Caco-2 (cell line): ENCODE measurements around the gene HCST. TPM values are rescaled to one million over a fixed set of nuclear protein-coding genes. Genes with fewer than 3 reads are reported as not detected.

Source experiments
- BruUV-seq: library from RNA; stranded (reverse); fragments of 400-500 nt; replicated peaks from 2 replicates; lab custom pipeline; 2021; lab: Mats Ljungman, UMichigan
- CTCF ChIA-PET: fragments of 300-600 bp; sonication (Branson Sonifier 250); formaldehyde crosslinking; loops from one replicate; lab custom pipeline; 2022; ENCODE audit warnings: antibody characterized with exemption; lab: Charles Lee
- POLR2A ChIA-PET: fragments of 300-600 bp; sonication (Branson Sonifier 250); formaldehyde crosslinking; loops from one replicate; lab custom pipeline; 2022; ENCODE audit warnings: antibody characterized with exemption; lab: Charles Lee
- DNase-seq, 2 experiments: peaks; one replicate each; pipeline versions ENCODE4 v3.0.0 to v3.0.0-alpha.2; 2020 to 2022
- H3K27me3 ChIP-seq: replicated peaks from 2 replicates; pipeline ENCODE4 v1.6.0; 2011; ENCODE audit warnings: low read length; ENCODE audit not compliant: control insufficient read depth, insufficient read depth
- H3K36me3 ChIP-seq: 2 replicates; pipeline ENCODE4 v1.5.1; 2011; ENCODE audit warnings: low read length; ENCODE audit not compliant: control insufficient read depth, insufficient read depth
- H3K4me1 ChIP-seq: fragments of 250-450 bp; sonication (Bioruptor Pico); 2 replicates; pipeline ENCODE4 v1.5.1; 2020; ENCODE audit warnings: mild to moderate bottlenecking
- H3K4me3 ChIP-seq: 2 replicates; pipeline ENCODE4 v1.5.1; 2011; ENCODE audit warnings: low read depth, mild to moderate bottlenecking, control low read depth, low read length
- H3K9me3 ChIP-seq: fragments of 250-450 bp; sonication (Bioruptor Pico); 2 replicates; pipeline ENCODE4 v1.5.1; 2020; ENCODE audit warnings: mild to moderate bottlenecking, moderate library complexity
- H3K27ac Mint-ChIP-seq: one replicate; pipeline ENCODE4 v1.8.0; 2022; ENCODE audit warnings: mixed read lengths; ENCODE audit not compliant: unreplicated experiment
- H3K27me3 Mint-ChIP-seq: one replicate; pipeline ENCODE4 v1.8.0; 2022; ENCODE audit warnings: mixed read lengths; ENCODE audit not compliant: insufficient read depth, unreplicated experiment
- H3K36me3 Mint-ChIP-seq: one replicate; pipeline ENCODE4 v1.8.0; 2022; ENCODE audit warnings: mild to moderate bottlenecking, mixed read lengths; ENCODE audit not compliant: insufficient read depth, unreplicated experiment
- H3K4me1 Mint-ChIP-seq: one replicate; pipeline ENCODE4 v1.8.0; 2022; ENCODE audit warnings: low read depth, mixed read lengths; ENCODE audit not compliant: unreplicated experiment
- H3K4me3 Mint-ChIP-seq: one replicate; pipeline ENCODE4 v1.8.0; 2022; ENCODE audit warnings: mild to moderate bottlenecking, moderate library complexity, mixed read lengths; ENCODE audit not compliant: unreplicated experiment
- H3K9me3 Mint-ChIP-seq: one replicate; pipeline ENCODE4 v1.8.0; 2022; ENCODE audit warnings: mixed read lengths; ENCODE audit not compliant: unreplicated experiment
- CTCF ChIP-seq, 2 experiments: fragments of 200-600 bp in 1 of 2; IDR thresholded peaks; 1 replicate in 1 of 2; 2 replicates in 1 of 2; pipeline versions ENCODE4 v1.5.1 to v1.8.0; 2011 to 2022; ENCODE audit warnings: antibody characterized with exemption in 1 of 2, control low read depth in 1 of 2, inconsistent platforms in 1 of 2, low read depth in 1 of 2, low read length in 1 of 2, mild to moderate bottlenecking in 1 of 2, moderate library complexity in 1 of 2; ENCODE audit not compliant: insufficient read depth in 1 of 2, severe bottlenecking in 1 of 2, unreplicated experiment in 1 of 2
- intact Hi-C: fragments of 100-400 bp; cut with micrococcal nuclease; formaldehyde crosslinking; loops from one replicate; pipeline ENCODE4 v1.10.0; 2022; ENCODE audit not compliant: unreplicated experiment
- total RNA-seq: library from RNA; stranded (reverse); gene quantifications from 2 replicates; pipeline ENCODE4 v1.2.3, GENCODE V29; 2022

HCST gene
- total RNA-seq, 1 experiment from 2014 or later = not detected

GRCh38 chr19:35860436-35860817, 41.9 kb upstream of the HCST start:
- no peaks in the 10 kb centered on the region; the same call in 1 of the 2 replicates for H3K27me3 ChIP-seq
- H3K4me1 ChIP-seq = peaks cover 17% of the 10 kb centered on the region
- H3K4me3 ChIP-seq = no peak overlapping the region
- H3K36me3 Mint-ChIP-seq = peaks cover 7% of the 10 kb centered on the region
- no peaks in the 10 kb centered on the region for H3K9me3 ChIP-seq
- ChIA-PET CTCF (interaction anchor here (0.6 to 0.7 kb wide), 2 partner anchors 9 to 40 kb away, joined by 5 read pairs; no protein-coding TSS in a partner anchor), POLR2A (no interaction called here)
- H3K9me3 Mint-ChIP-seq = no peaks in the 10 kb centered on the region
- peaks cover 9% of the 10 kb centered on the region for H3K27me3 Mint-ChIP-seq
- no peak for TF ChIP-seq CTCF (IDR thresholded peaks at IDR 0.05; ENCODE audit: insufficient read depth in 1 of 2, low read depth in 1 of 2, low read length in 1 of 2, severe bottlenecking in 1 of 2, unreplicated experiment in 1 of 2)
- no peaks in the 10 kb centered on the region for H3K36me3 ChIP-seq
- DNase-seq = no peak
- peaks cover 9% of the 10 kb centered on the region for H3K4me1 Mint-ChIP-seq
- H3K4me3 Mint-ChIP-seq = no peak overlapping the region
- intact Hi-C loops = no loop called here
- no TSS peak for BruUV-seq
- no peak overlapping the region for H3K27ac Mint-ChIP-seq

- TF ChIP-seq CTCF (IDR thresholded peaks at IDR 0.05; ENCODE audit: insufficient read depth in 1 of 2, low read depth in 1 of 2, low read length in 1 of 2, severe bottlenecking in 1 of 2, unreplicated experiment in 1 of 2) = no peak
- peaks cover 9% of the 10 kb centered on the region for H3K4me1 Mint-ChIP-seq
- POLR2A ChIA-PET = no interaction called here
- peaks cover 7% of the 10 kb centered on the region for H3K36me3 Mint-ChIP-seq
- Histone ChIP-seq H3K9me3 (no peaks in the 10 kb centered on the region), H3K27me3 (no peaks in the 10 kb centered on the region; the same call in 1 of the 2 replicates), H3K36me3 (no peaks in the 10 kb centered on the region), H3K4me1 (peaks cover 13% of the 10 kb centered on the region), H3K4me3 (no peak overlapping the region)
- intact Hi-C loops = no loop called here
- peak; percentile 70 to 81 for DNase-seq
- H3K4me3 Mint-ChIP-seq = peak overlapping the region; percentile 65
- H3K27me3 Mint-ChIP-seq = peaks cover 15% of the 10 kb centered on the region
- H3K9me3 Mint-ChIP-seq = no peaks in the 10 kb centered on the region
- CTCF ChIA-PET = interaction anchor here (0.6 to 0.7 kb wide), 2 partner anchors 9 to 41 kb away, joined by 3 to 5 read pairs; partner anchors contain the start of gene NPHS1
- BruUV-seq = no TSS peak
- H3K27ac Mint-ChIP-seq = no peak overlapping the region
These were observed 41.3 kb upstream of the HCST start for GRCh38 chr19:35860818-35861639.

- DNase-seq = no peak
- no peak overlapping the region for H3K4me3 ChIP-seq
- H3K4me1 Mint-ChIP-seq = peaks cover 9% of the 10 kb centered on the region
- TF ChIP-seq CTCF (IDR thresholded peaks at IDR 0.05; ENCODE audit: insufficient read depth in 1 of 2, low read depth in 1 of 2, low read length in 1 of 2, severe bottlenecking in 1 of 2, unreplicated experiment in 1 of 2) = no peak
- no peak overlapping the region for H3K27ac Mint-ChIP-seq
- no TSS peak for BruUV-seq
- no peaks in the 10 kb centered on the region for H3K9me3 ChIP-seq
- no peaks in the 10 kb centered on the region for H3K9me3 Mint-ChIP-seq
- H3K36me3 ChIP-seq = no peaks in the 10 kb centered on the region
- H3K4me1 ChIP-seq = peaks cover 10% of the 10 kb centered on the region
- H3K27me3 Mint-ChIP-seq = peaks cover 19% of the 10 kb centered on the region
- H3K27me3 ChIP-seq = no peaks in the 10 kb centered on the region; the same call in 1 of the 2 replicates
- CTCF ChIA-PET = no interaction called here
- H3K4me3 Mint-ChIP-seq = peak overlapping the region; percentile 65
- peaks cover 7% of the 10 kb centered on the region for H3K36me3 Mint-ChIP-seq
- POLR2A ChIA-PET = no interaction called here
- intact Hi-C loops = no loop called here
These were observed 40.6 kb upstream of the HCST start for GRCh38 chr19:35861640-35862160.
